HG02678 (cell line): ENCODE data around the gene ASL.
"Not testable (repeated sequence)": the region's sequence is repeated elsewhere in the genome, so short reads cannot be mapped to it uniquely, and the experiment has no call there.

Experiments used
- ATAC-seq: cut with Tn5 transposase; IDR thresholded peaks from one replicate; pipeline ENCODE4 v1.9.1; 2021; ENCODE audit warnings: mild to moderate bottlenecking, moderate library complexity; ENCODE audit not compliant: unreplicated experiment

ASL gene

DNA sequence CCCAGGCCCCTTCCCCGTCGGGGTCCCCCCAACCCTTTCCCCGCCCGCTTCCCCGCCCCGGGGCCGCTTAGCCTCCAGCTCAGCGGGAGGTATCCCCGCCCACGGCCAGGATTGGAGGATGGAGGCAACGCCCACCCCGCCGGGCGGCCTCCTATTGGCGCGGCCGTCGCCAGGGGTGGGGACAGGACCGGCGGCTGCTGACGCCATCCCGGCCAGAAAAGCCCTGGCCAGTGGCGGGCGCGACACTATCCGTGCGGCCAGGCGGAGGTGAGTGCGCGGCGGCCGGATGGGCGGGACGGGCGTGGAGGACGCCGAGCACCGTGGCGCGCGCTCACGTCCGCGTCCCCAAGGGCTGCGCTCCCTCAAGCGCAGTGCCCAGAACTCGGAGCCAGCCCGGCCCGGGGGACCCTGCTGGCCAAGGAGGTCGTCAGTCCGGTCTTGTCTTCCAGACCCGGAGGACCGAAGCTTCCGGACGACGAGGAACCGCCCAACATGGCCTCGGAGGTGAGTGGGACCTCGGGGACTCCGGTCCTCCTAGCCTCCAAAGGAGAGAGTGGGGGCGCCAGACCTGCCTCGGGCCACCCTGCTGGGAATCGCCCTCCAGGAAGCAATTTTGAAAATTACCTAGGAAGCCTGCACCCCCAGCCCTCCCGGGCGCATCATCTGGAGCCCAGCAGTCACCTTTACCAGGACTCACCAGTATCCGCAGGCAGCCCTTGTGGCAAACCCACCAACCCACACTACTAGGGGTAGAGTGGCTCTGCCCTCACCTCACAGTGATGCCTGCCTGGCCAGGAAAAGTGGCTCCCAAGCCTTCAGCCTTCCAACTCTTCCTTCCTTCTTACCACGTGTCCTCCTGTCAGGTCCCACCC, at the start of gene ASL:
Gene ASL (plus strand): TSS at position 230 of the 872 bp plus-strand sequence. CDS start 263 bp downstream, at position 493.
- ATAC-seq: peak; percentile 99

DNA sequence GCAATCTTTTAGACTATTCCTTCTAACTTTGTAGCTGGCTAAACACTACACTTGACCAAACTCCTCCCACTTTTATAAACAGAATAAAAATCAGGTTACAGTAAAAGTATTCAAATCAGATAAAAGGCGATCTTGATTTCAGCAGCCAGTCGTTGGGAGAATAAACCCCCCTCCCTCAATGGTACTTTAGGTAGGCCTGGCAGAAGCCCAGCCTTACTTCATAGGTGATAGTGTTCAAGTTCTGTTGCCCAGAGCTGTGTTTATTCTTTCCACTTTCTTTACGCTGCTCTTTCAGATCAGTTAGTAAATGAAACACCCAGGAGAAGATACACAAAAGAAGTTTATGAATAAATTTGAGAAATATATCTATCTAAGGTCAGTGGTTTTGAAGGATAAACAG, 47.3 kb upstream of the ASL start:
- not testable (repeated sequence) for ATAC-seq

DNA sequence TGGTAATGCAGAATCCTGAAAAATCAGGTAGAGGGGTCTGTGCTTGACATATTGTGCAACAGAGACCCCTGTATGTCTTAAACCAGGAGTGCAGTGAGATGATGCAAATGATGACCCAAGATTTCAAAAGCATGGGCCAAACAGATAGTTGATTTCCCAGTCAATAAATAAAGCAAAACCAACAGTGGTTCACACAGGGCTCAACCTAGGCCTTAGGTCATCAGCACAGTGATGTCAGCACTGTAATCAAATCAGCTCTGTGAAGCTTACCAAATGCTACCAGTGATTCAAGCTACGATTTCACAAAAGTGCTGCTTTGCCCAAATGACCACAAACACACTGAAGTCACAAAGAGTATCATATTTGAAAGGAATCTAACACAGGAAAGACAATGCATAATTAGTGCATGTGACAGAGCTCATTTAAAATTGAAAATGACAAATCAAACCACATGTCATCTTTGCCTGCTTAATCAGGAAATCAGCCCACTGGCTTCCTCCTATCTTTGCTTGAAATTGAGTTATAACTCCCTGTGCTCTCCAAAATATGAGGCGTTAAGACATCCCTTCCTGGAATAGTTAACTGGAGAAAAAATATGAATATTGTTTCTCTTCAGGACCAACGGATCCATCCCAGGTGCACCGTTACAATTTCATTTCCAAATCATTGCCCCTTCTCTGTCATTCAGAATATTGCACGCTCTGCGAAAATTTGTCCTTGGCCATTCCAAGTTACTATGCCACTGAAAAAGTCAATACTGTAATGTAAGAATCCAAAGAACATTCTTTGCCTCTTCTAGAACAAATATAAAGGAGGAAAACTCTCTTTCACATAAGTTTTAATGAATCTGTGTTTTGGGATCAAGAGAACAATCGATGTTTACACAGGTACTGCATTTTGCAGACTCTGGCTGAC, 41.9 kb upstream of the ASL start:
- ATAC-seq: no peak

DNA sequence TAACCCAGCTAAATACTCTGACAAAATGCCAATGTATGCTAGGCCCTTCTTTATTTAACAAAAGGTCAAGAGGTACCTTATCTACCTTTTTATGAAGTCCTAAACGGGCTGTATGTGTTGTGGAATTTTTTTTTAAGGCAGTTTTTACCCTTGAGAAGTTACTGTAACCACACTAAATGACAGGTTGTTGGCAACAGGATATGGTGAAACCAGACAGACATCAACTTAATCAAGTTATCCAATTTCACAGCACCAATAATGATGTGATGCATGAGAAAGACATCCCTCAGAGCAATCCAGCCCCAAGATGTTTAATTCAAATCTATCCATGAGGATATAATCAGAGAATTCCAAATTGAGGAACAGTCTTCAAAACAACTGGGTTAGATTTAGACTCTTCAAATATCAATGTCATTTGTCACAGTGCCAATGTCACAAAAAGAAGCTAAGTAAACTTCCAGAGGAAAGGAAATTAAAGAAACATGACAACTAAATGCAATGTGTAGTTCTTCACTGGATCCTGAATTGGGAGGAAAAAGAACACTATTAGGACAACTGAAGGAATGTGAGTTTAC, 41.1 kb upstream of the ASL start:
- ATAC-seq: not testable (repeated sequence)

DNA sequence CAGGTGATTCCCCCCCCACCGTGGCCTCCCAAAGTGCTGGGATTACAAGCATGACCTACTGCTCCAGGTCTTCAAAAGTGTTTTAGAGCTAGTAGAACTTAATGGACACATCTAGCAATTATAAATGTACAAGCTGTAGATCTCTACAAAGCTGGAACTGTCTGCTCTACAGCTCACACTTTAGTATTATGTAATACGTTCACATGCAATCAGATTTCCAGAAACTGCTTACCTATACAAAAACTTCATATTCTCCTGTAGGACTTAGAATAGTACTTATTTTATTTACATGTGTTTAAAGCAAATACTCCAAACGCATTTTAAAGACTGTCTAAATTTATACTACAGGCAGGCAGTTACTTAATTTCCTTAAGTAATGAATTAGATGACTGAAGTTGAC, 39.2 kb upstream of the ASL start:
- ATAC-seq: no peak

DNA sequence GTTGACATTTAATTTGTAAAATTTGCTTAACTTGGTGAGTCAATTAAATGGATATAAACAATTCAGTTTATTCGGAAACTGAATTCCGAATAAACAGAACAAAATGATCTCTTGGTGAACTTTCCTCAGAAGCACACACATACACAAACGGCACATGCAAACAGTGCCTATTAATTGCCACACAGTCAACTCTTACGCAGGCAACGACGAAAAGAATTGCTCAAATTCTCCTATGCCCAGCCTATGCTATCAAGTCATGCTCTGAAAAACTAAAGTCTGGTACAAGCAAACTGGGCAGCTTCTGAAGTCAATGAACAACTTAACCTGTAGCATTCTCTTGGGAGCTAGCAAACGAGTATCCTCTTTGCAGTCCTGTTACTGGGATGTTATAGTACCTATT, 38.8 kb upstream of the ASL start:
- no peak for ATAC-seq

DNA sequence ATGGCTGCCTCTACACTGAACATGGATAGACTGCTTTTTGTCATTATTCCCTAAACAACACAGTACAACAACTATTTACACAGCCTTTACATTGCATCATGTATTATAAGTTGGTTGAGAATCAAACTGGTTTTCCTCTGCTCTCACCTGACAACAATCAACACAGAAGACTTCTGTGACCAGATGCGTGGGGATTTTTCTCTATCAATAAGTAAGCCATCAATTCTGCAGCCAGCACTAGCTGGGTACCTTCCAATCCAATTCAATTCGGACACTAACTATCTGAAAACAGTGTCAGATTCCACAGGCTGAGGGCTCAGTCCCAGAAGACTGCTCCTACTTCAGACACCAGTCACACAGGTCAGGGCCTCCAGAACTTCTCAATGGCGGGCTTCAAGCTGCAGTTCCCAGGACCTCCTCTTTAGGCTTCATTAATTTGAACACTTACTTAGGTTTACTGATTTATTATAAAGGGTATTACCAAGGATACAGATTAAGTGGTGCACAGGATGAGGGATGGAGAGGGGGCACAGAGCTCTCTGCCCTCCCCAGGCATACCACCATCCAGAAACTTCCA, 36.4 kb upstream of the ASL start:
- ATAC-seq: no peak

DNA sequence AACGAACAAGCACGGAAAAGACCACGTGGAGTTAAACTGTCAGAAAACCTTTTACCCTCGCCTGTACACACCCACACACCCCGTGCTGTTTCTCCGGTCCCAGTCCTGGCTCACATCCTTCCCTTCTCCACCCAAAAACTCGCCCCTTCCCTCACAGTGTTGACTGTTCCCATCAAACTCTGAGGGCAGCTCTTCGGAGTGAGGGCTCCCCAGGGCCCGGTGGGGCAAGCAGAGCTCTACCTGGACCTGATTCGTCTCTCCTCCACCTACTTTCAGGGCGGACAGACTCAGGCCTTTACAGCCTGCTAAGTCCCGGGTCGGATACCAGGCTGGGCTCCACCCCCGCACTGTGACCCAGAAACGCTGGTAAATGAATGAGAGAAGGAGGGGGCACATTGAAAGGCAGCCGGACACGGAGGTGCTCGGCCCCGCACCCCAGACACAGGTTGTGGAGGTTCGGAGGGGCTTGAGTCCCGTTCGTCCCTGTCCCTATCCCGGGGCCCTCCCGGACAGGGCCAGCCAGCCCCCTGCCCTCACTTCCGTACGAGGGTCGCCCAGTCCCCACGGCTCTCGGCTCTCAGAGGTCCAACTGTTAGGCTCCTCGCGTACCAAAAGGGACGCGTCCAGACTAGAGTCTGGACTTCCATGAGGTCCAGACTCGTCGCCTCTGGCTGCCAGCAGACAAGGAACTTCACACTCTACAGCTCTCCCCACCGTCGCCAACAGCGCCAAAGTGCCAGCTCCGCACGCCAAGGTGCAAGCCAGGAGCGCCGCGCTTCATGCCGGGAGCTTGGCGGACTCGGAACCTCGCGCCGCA, 31.7 kb upstream of the ASL start:
- peak; percentile 54 for ATAC-seq

DNA sequence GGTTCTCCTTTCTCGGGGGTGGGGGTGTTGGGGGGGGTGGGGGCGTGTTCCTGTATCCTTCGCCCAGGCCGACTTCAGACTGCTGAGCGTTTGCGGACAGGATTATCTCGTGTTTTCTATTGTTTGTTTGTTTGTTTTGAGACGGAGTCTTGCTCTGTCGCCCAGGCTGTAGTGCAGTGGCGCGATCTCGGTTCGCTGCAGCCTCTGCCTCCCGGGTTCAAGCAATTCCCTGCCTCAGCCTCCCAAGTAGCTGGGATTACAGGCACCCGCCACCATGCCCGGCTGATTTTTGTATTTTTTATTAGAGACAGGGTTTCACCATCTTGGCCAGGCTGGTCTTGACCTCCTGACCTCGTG, 31.1 kb upstream of the ASL start:
- ATAC-seq: not testable (repeated sequence)

DNA sequence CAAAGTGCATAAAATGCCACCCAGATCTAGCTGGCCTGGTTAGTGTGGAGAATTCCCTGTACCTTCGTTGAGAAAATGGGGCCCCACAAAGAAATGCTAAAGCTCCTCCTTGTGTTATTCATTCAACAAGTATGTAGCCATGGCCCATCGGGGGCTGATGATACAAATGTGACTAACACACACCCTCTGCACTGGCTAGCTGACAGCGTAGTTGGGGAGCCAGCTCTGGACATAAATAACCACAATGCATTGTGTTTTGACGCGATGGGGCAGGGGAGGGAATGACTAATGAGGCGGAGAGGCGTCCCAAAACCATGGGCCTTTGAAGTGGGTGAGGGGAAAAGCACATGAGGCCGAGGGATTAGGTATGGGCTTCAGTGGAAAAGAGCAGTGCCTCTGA, 28.2 kb upstream of the ASL start:
- no peak for ATAC-seq

DNA sequence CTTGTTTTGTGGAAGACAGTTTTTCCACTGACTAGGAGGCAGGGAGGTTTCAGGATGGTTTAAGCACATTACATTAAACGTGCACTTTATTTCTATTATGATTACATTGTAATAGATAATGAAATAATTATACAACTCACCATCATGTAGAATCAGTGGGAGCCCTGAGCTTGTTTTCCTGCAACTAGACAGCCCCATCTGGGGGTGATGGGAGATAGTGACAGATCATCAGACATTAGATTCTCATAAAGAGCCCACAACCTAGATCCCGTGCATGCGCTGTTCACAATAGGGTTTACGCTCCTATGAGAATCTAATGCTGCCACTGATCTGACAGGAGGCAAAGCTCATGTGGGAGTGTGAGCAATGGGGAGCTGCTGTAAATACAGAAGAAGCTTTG, 25.7 kb upstream of the ASL start:
- not testable (repeated sequence) for ATAC-seq

DNA sequence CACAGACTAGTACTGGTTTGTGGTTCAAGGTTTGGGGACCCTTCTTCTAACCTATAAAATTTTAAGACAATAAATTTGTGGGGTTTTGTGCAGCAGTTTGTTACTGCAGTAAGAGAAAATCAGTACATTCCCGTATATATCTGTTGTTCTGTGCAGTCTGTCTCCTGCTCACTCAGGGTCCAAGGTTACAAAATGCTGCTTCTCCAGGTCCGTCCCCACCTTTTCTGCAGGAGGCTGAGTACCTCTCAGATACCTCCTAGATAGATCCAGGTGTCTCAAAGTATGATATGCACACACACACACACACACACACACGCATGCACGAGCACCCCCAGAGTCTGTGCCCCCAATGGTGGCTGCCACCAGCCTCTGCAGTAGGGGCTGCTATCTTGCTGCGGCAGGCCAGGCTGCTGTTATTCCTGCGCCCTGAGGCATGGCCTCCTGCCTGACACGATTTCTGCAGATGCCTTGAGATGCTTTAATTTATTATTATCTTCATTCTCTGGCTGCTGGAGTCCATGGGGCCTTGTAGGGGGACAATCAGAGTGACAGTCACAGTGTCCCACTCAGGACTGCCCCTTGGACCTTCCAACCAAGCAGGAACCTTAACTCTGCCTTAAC, 25.2 kb upstream of the ASL start:
- no peak for ATAC-seq

DNA sequence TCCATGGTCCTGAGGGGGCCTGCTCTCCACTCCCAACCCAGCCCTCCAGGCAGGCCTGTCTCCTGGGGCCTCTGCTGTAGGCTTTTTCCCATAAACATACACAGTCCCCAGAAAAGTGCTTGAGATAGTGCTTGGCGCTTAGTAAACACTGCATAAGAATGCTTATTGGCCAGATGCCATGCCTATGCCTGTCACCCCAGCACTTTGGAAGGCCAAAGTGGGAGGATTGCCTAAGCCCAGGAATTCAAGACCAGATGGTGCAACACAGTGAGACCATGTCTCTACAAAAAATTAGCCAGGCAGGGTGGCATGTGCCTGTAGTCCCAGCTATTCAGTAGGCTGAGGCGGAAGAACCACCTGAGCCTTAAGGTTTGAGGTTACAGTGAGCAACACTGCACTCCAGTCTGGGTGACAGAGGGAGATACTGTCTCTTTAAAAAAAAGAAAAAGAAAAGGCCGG, 24.6 kb upstream of the ASL start:
- ATAC-seq: no peak

DNA sequence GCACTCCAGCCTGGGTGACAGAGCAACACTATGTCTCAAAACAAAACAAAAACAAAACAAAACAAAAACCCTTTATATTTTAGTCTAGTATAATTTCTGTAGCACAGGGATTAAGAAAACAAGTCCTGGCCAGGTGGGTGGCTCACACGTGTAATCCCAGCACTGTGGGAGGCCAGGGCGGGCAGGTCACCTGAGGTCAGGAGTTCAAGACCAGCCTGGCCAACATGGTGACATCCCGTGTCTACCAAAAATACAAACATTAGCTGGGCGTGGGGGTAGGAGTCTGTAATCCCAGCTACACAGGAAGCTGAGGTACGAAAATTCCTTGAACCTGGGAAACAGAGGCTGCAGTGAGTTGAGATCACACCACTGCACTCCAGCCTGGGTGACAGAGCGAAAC, 23.2 kb upstream of the ASL start:
- no peak for ATAC-seq

DNA sequence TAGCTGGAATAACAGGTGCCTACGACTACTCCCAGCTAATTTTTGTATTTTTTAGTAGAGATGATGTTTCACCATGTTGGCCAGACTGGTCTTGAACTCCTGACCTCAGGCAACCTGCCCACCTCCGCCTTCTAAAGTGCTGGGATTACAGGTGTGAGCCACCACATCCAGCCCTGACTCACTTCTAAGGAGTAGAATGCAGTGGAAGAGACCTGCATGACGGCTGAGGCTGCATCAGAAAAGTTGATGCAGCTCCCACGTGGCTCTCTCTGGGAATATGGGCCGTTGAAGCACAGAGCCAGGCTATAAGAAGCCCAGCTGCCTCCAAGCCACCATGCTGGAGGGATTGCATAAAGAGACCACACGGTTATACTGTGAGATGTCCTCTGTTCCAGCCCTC, 21.6 kb upstream of the ASL start:
- no peak for ATAC-seq

DNA sequence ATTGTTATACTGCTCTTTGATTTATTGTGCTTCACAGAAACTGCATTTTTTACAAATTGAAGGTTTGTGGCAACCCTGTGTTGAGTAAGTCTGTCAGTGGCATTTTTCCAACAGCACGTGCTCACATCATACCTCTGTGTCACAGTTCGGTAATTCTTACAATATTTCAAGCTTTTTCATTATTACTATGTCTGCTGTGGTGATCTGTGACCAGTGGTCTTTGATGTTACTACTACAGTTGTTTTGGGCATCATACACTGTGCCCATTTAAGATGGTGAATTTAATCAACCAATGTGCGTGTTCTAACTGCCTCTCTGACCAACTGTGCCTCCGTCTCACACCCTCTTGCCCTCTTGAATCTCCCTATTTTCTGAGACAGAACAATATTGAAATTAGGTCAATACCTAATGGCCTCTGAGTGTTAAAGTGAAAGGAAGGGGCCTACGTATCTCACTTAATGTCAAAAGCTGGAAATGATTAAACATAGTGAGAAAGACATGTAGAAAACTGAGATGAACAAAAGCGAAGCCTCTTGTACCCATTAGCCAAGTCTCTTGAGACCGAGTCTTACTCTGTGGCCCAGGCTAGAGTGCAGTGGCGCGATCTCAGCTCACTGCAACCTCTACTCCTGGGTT, 20.2 kb upstream of the ASL start:
- peak; percentile 77 for ATAC-seq

DNA sequence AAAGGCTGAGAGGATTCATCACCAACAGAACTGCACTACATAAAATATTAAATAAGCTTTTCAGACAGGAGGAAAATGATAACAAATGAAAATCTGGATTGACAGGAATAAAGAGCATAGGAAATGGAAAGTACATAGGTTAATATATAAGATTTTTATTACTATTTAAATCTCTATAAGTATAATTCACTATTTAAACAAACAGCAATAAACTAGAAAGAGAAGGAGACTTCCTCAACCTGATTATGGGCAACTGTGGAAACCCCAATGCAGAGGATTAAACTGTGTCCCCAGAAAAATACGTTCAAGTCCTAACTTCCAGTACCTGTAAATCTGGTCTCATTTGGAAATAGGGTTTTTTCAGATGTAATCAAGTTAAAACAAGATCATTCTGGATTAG, 14.8 kb upstream of the ASL start:
- ATAC-seq: no peak

DNA sequence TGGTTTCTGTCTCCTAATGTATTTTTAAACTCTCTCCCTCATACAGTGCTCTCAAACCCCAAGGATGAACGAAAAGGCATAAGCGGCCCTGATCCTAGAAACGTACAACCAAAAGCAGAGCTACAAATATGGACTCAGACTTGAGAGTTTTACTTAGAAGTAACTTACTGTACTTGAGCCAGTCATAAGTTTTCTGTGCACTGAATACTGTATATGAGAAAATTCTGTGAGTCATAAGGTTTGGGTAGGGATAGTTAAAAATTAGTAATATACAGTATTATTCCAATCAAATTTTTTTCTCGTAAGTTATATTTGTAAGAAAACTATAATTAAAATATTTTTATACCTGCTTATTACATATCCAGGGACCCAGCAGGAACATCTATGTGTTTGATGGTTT, 5.9 kb upstream of the ASL start:
- no peak for ATAC-seq

DNA sequence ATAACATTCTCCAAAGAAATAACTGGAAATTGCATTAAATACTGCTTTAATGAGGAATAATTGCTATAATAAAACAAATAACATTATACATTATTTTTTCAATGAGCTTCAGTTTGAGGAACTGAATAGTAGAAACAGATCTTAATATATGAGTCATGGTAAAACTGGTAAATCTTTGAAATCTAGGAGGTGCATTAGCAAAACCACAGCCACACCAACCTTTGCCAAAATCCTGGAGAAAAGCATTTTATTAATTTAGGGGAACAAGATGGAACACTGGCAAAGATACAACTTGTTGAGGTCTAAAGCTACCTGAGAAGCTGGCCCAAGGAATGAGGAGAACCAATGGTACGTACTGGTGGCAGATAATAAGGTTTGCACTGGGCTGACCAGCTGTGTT, 5.4 kb upstream of the ASL start:
- no peak for ATAC-seq
